GM12892 (cell line): ENCODE measurements around the gene NCSTN.

Source experiments
- POLR2A ChIP-seq: IDR thresholded peaks from 2 replicates; pipeline ENCODE4 v1.6.1; 2011; ENCODE audit warnings: low read depth, low read length, control low read depth
- POLR2AphosphoS5 ChIP-seq: IDR thresholded peaks from 2 replicates; pipeline ENCODE4 v1.6.1; 2011; ENCODE audit warnings: low read depth, low read length, control low read depth
- TAF1 ChIP-seq: IDR thresholded peaks from 2 replicates; pipeline ENCODE4 v1.6.1; 2011; ENCODE audit warnings: low read depth, mild to moderate bottlenecking, control low read depth, low read length, borderline replicate concordance

DNA sequence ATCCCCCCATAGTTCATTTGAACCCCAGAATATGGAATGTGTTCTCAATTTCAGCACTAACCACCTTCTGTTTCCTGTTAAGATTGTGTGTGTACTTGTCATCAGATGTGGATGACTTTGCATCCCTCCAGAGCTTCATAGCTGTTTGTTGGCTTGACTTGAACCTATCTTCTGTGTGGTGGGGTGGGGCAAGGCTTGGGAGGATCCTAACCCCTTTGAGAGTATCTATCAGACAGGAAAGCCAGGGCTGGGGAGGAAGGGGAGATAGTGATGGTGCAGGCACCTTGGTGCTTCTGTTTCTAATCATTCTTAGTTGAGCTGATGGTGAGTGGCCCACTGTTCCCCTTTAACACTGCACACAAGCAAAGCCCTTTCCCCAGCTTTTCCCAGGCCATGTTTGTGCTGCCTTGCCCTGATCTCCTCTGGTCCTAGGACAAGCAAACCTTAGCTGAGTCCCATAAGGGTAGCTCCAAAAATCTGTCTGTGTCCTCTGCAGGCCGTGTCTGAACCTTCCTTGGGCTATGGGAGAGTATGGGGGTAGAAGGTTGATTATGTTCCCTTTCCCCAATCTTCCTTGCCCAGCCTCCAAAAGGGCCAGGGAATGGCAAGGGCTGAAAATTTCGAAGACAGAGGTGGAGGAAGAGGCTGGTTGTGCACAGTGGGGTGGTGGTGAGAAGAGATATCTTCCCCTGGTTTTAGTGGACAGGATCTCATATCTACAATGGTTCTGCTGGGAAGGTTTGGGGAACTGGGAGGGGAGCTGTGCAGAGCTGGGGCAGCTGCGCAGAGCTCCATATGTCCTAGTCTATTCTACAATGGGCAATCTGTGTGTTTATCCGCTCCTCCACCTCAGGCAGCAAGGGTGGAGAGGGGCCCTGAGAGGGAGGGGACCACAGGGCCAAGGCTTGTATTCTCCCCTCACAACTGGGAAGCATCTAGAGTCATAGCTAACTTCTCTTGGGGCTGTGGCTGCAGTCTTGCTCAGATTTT lies 25.0 kb downstream of the NCSTN start:
- TF ChIP-seq POLR2AphosphoS5 (no peak), POLR2A (no peak), TAF1 (no peak)
